CD1c-positive myeloid dendritic cell (primary cell): ENCODE results near the gene TANC1.

ENCODE experiments used
- DNase-seq: peaks from one replicate; pipeline ENCODE4 v3.0.0-alpha.2; 2016; ENCODE audit errors: extremely low spot score

The TANC1 gene

GRCh38 chr2:158962074-158962473 lies 6.4 kb upstream of the TANC1 start:
- no peak for DNase-seq

GRCh38 chr2:158963071-158963470 lies 5.4 kb upstream of the TANC1 start:
- no peak for DNase-seq

GRCh38 chr2:158965107-158965506 lies 3.3 kb upstream of the TANC1 start:
- DNase-seq: no peak

- no peak for DNase-seq
Measured at GRCh38 chr2:158965641-158966040, 2.8 kb upstream of the TANC1 start.

GRCh38 chr2:158966312-158966711 lies 2.1 kb upstream of the TANC1 start:
- DNase-seq: no peak

- no peak for DNase-seq
Measured at GRCh38 chr2:158967114-158967730, 1.2 kb upstream of the TANC1 start.

- DNase-seq: peak; percentile 6
Measured at GRCh38 chr2:158967731-158968395, 577 bp upstream of the TANC1 start.

- no peak for DNase-seq
Measured at GRCh38 chr2:158969162-158969714, 798 bp downstream of the TANC1 start.

GRCh38 chr2:158969715-158970240 lies 1.3 kb downstream of the TANC1 start:
- peak; percentile 25 for DNase-seq

GRCh38 chr2:158970241-158970751 lies 1.9 kb downstream of the TANC1 start:
- DNase-seq: no peak

- no peak for DNase-seq
Measured at GRCh38 chr2:158973116-158973956, 4.9 kb downstream of the TANC1 start.

GRCh38 chr2:158975271-158975921 lies 7.0 kb downstream of the TANC1 start:
- no peak for DNase-seq

- DNase-seq: no peak
Measured at GRCh38 chr2:158979772-158980171, 11.3 kb downstream of the TANC1 start.

GRCh38 chr2:158984604-158985135 lies 16.2 kb downstream of the TANC1 start:
- DNase-seq: no peak

GRCh38 chr2:158988501-158988900 lies 20.1 kb downstream of the TANC1 start:
- DNase-seq: no peak

GRCh38 chr2:158989165-158989564 lies 20.7 kb downstream of the TANC1 start:
- no peak for DNase-seq

- no peak for DNase-seq
Measured at GRCh38 chr2:158990397-158991214, 22.2 kb downstream of the TANC1 start.

- DNase-seq: no peak
Measured at GRCh38 chr2:158993030-158993429, 24.6 kb downstream of the TANC1 start.

- no peak for DNase-seq
Measured at GRCh38 chr2:158993721-158994587, 25.5 kb downstream of the TANC1 start.
